HEK293 (cell line): ENCODE results near the gene NFKBIE.
"Not testable (repeated sequence)": the region's sequence is repeated elsewhere in the genome, so short reads cannot be mapped to it uniquely, and the experiment has no call there.

ENCODE experiments used
- CTCF ChIA-PET: fragments of 350-600 bp; formaldehyde crosslinking; extraction: SDS; loops from one replicate; lab custom pipeline; 2021; ENCODE audit warnings: antibody characterized with exemption; lab: Yijun Ruan, JAX
- POLR2A ChIA-PET: fragments of 300-600 bp; formaldehyde crosslinking; extraction: SDS; loops from one replicate; lab custom pipeline; 2020; ENCODE audit warnings: antibody characterized with exemption, inconsistent platforms; lab: Yijun Ruan, JAX
- H3K27ac ChIP-seq: fragments of 200-500 bp; sonication (Bioruptor generic); 2 replicates; pipeline ENCODE4 v1.5.1; 2014; ENCODE audit warnings: low read depth, low read length, control low read depth, inconsistent platforms; ENCODE audit errors: extremely low read depth
- H3K36me3 ChIP-seq, 2 experiments: fragments of 200-500 bp in 1 of 2; sonication (Bioruptor generic) in 1 of 2; 1 replicate in 1 of 2; 2 replicates in 1 of 2; pipeline ENCODE4 v1.5.1; 2014 to 2017; ENCODE audit warnings: inconsistent platforms in 2 of 2, low read length in 2 of 2; ENCODE audit not compliant: control insufficient read depth in 2 of 2, insufficient read depth in 1 of 2
- H3K4me1 ChIP-seq: fragments of 200-500 bp; sonication (Bioruptor generic); 2 replicates; pipeline ENCODE4 v1.5.1; 2014; ENCODE audit warnings: mild to moderate bottlenecking, low read length, inconsistent platforms; ENCODE audit not compliant: control insufficient read depth, insufficient read depth
- H3K4me3 ChIP-seq: 2 replicates; pipeline ENCODE4 v1.5.1; 2011; ENCODE audit warnings: low read depth, mild to moderate bottlenecking, control low read depth, low read length, moderate library complexity
- H3K9me3 ChIP-seq: fragments of 200-500 bp; sonication (Bioruptor generic); 2 replicates; pipeline ENCODE4 v1.5.1; 2014; ENCODE audit warnings: low read depth, low read length, inconsistent platforms; ENCODE audit not compliant: control insufficient read depth, insufficient read depth
- ELK4 ChIP-seq: IDR thresholded peaks from 2 replicates; pipeline ENCODE4 v1.6.1; 2011; ENCODE audit warnings: mild to moderate bottlenecking, low read depth, low read length, borderline replicate concordance
- HOXD13 ChIP-seq: sonication (generic); formaldehyde crosslinking; IDR thresholded peaks from 2 replicates; pipeline ENCODE4 v1.8.0; 2022; ENCODE audit warnings: missing genetic modification reagents, borderline replicate concordance
- KLF10 ChIP-seq: fragments of 450-650 bp; IDR thresholded peaks from 2 replicates; pipeline ENCODE4 v1.5.1; 2018; ENCODE audit warnings: missing biosample characterization, mild to moderate bottlenecking, missing genetic modification characterization
- KLF7 ChIP-seq: fragments of 450-650 bp; formaldehyde crosslinking; IDR thresholded peaks from 2 replicates; pipeline ENCODE4 v1.5.1; 2016; ENCODE audit warnings: missing biosample characterization, missing genetic modification characterization, borderline replicate concordance
- PBX3 ChIP-seq: sonication (generic); formaldehyde crosslinking; IDR thresholded peaks from 2 replicates; pipeline ENCODE4 v1.8.1; 2022; ENCODE audit warnings: mild to moderate bottlenecking, moderate library complexity, missing genetic modification reagents
- REPIN1 ChIP-seq: fragments of 450-650 bp; formaldehyde crosslinking; IDR thresholded peaks from 2 replicates; pipeline ENCODE4 v1.5.1; 2017; ENCODE audit warnings: missing biosample characterization, missing genetic modification characterization, low read depth
- SALL2 ChIP-seq: fragments of 450-650 bp; formaldehyde crosslinking; IDR thresholded peaks from 2 replicates; pipeline ENCODE4 v1.5.0; 2017; ENCODE audit warnings: missing biosample characterization, mild to moderate bottlenecking, missing genetic modification characterization, borderline replicate concordance
- SCRT2 ChIP-seq: fragments of 450-650 bp; formaldehyde crosslinking; IDR thresholded peaks from 2 replicates; pipeline ENCODE4 v1.5.1; 2016; ENCODE audit warnings: missing biosample characterization, missing genetic modification characterization
- SETDB1 ChIP-seq: IDR thresholded peaks from one replicate; pipeline ENCODE4 v1.6.1; 2017; ENCODE audit warnings: mild to moderate bottlenecking, low read length, moderate library complexity, mixed read lengths; ENCODE audit not compliant: insufficient read length
- YY2 ChIP-seq: fragments of 450-650 bp; formaldehyde crosslinking; IDR thresholded peaks from 2 replicates; pipeline ENCODE4 v1.5.1; 2016; ENCODE audit warnings: missing biosample characterization, missing genetic modification characterization
- ZFP41 ChIP-seq: fragments of 450-650 bp; formaldehyde crosslinking; IDR thresholded peaks from 2 replicates; pipeline ENCODE4 v1.5.1; 2016; ENCODE audit warnings: missing biosample characterization, missing genetic modification characterization, borderline replicate concordance
- ZNF133 ChIP-seq: fragments of 450-650 bp; formaldehyde crosslinking; IDR thresholded peaks from 2 replicates; pipeline ENCODE4 v1.5.1; 2016; ENCODE audit warnings: missing biosample characterization, missing genetic modification characterization
- ZNF2 ChIP-seq: fragments of 450-650 bp; formaldehyde crosslinking; IDR thresholded peaks from 2 replicates; pipeline ENCODE4 v1.5.1; 2016; ENCODE audit warnings: missing biosample characterization, missing genetic modification characterization
- ZNF311 ChIP-seq: fragments of 450-650 bp; formaldehyde crosslinking; IDR thresholded peaks from 2 replicates; pipeline ENCODE4 v1.5.1; 2017; ENCODE audit warnings: missing biosample characterization, missing genetic modification characterization, borderline replicate concordance
- ZNF335 ChIP-seq: fragments of 450-650 bp; formaldehyde crosslinking; conservative IDR thresholded peaks from 2 replicates; pipeline ENCODE4 v1.5.1; 2016; ENCODE audit warnings: missing biosample characterization, missing genetic modification characterization
- ZNF354C ChIP-seq: fragments of 450-650 bp; formaldehyde crosslinking; IDR thresholded peaks from 2 replicates; pipeline ENCODE4 v1.5.1; 2016; ENCODE audit warnings: missing biosample characterization, missing genetic modification characterization, low read depth, borderline replicate concordance
- ZNF366 ChIP-seq: fragments of 450-650 bp; formaldehyde crosslinking; conservative IDR thresholded peaks from 2 replicates; pipeline ENCODE4 v1.5.1; 2016; ENCODE audit warnings: missing biosample characterization, missing genetic modification characterization
- ZNF398 ChIP-seq: fragments of 450-650 bp; formaldehyde crosslinking; IDR thresholded peaks from 2 replicates; pipeline ENCODE4 v1.5.1; 2017; ENCODE audit warnings: missing biosample characterization, missing genetic modification characterization
- ZNF449 ChIP-seq: fragments of 450-650 bp; formaldehyde crosslinking; IDR thresholded peaks from 2 replicates; pipeline ENCODE4 v1.5.1; 2017; ENCODE audit warnings: missing biosample characterization, mild to moderate bottlenecking, missing genetic modification characterization, moderate library complexity
- ZNF561 ChIP-seq: fragments of 450-650 bp; IDR thresholded peaks from 2 replicates; pipeline ENCODE4 v1.5.1; 2018; ENCODE audit warnings: missing biosample characterization, missing genetic modification characterization, borderline replicate concordance
- ZNF610 ChIP-seq: fragments of 450-650 bp; formaldehyde crosslinking; IDR thresholded peaks from 2 replicates; pipeline ENCODE4 v1.5.1; 2016; ENCODE audit warnings: missing biosample characterization, missing genetic modification characterization, borderline replicate concordance
- ZNF654 ChIP-seq: fragments of 450-650 bp; formaldehyde crosslinking; IDR thresholded peaks from 2 replicates; pipeline ENCODE4 v1.5.1; 2016; ENCODE audit warnings: low read depth, missing biosample characterization, missing genetic modification characterization

Gene NFKBIE

GRCh38 chr6:44232676-44233566 lies 32.4 kb downstream of the NFKBIE start:
- Histone ChIP-seq H3K27ac (no peak overlapping the region), H3K36me3 (peaks cover 5 to 74% of the 10 kb centered on the region in 2 experiments; a peak in 2 of 3 replicates), H3K9me3 (no peaks in the 10 kb centered on the region), H3K4me1 (peaks cover 4% of the 10 kb centered on the region; the same call in 1 of the 2 replicates), H3K4me3 (no peak overlapping the region)
- POLR2A ChIA-PET = interaction anchor here (0.9 to 4.0 kb wide), 2 partner anchors 9 to 14 kb away, joined by 3 to 21 read pairs; partner anchors contain the start of genes HSP90AB1 and SLC29A1
- TF ChIP-seq ZNF311 (no peak), ELK4 (no peak), ZNF449 (peak; percentile 71; the same call in 1 of the 2 replicates), ZNF335 (tag by site-specific recombination) (no peak)
- TF ChIP-seq, all 188 proteins: peak for 1
- CTCF ChIA-PET = interaction anchor here (0.7 to 7.8 kb wide), 9 partner anchors 10 to 106 kb away, joined by 3 to 148 read pairs (median 6); partner anchors contain the start of genes HSP90AB1 and SLC29A1

GRCh38 chr6:44231426-44231825 lies 33.9 kb downstream of the NFKBIE start:
- POLR2A ChIA-PET = not testable (repeated sequence)

GRCh38 chr6:44230034-44230675 lies 35.2 kb downstream of the NFKBIE start:
- ChIA-PET CTCF (interaction anchor here (0.6 to 1.5 kb wide), 4 partner anchors 8 to 58 kb away, joined by 3 to 7 read pairs (median 4); partner anchors contain the start of gene HSP90AB1), POLR2A (interaction anchor here (0.6 to 1.4 kb wide), 2 partner anchors 17 to 90 kb away, joined by 4 to 10 read pairs; partner anchors contain the start of gene HSP90AB1)
- H3K9me3 ChIP-seq = no peaks in the 10 kb centered on the region
- peaks cover 13% of the 10 kb centered on the region for H3K4me1 ChIP-seq
- H3K36me3 ChIP-seq = peaks cover 5 to 68% of the 10 kb centered on the region in 2 experiments; a peak in 2 of 3 replicates
- H3K27ac ChIP-seq = no peak overlapping the region
- H3K4me3 ChIP-seq = no peak overlapping the region
- TF ChIP-seq SETDB1 (no peak), REPIN1 (tag by site-specific recombination) (no peak), ZNF366 (tag by site-specific recombination) (no peak), ZNF561 (tag by site-specific recombination) (no peak), ZNF354C (tag by site-specific recombination) (no peak), ZNF654 (tag by site-specific recombination) (no peak), ZFP41 (no peak), PBX3 (no peak), YY2 (tag by site-specific recombination) (no peak), ZNF133 (tag by site-specific recombination) (no peak), ZNF610 (no peak), ZNF2 (tag by site-specific recombination) (no peak), KLF7 (no peak), SALL2 (tag by site-specific recombination) (no peak), HOXD13 (CRISPR knock-in tag) (no peak), KLF10 (tag by site-specific recombination) (no peak), ZNF398 (tag by site-specific recombination) (no peak)

More at GRCh38 chr6:44231426-44231825, 33.9 kb downstream of the NFKBIE start:
- not testable (repeated sequence) for H3K4me1 ChIP-seq, H3K4me3 ChIP-seq, H3K9me3 ChIP-seq, H3K27ac ChIP-seq
- peak; percentile 51 for TF ChIP-seq SCRT2 (tag by site-specific recombination)
- peaks cover 5 to 74% of the 10 kb centered on the region in 2 experiments; a peak in 2 of 3 replicates for H3K36me3 ChIP-seq
- CTCF ChIA-PET = interaction anchor here (1.5 kb wide), 1 partner anchor 59 kb away, joined by 7 read pairs; no protein-coding TSS in a partner anchor
